IPS DF 6.9 (cell line): Measurements from ENCODE around the gene VMP1.
"Not testable (repeated sequence)": the region's sequence is repeated elsewhere in the genome, so short reads cannot be mapped to it uniquely, and the experiment has no call there.

ENCODE experiments used
- DNase-seq: peaks from one replicate; pipeline ENCODE4 v3.0.0-alpha.2; 2013; ENCODE audit warnings: low read depth, low spot score
- H3K27ac ChIP-seq: one replicate; pipeline ENCODE4 v1.5.1; 2013; ENCODE audit warnings: low read length, control low read depth
- H3K27me3 ChIP-seq: 2 replicates; pipeline ENCODE4 v1.6.1; 2013; ENCODE audit warnings: mild to moderate bottlenecking, low read length; ENCODE audit not compliant: control insufficient read depth, insufficient read depth
- H3K36me3 ChIP-seq: 2 replicates; pipeline ENCODE4 v1.6.1; 2013; ENCODE audit warnings: low read length; ENCODE audit not compliant: control insufficient read depth, insufficient read depth
- H3K4me1 ChIP-seq: 2 replicates; pipeline ENCODE4 v1.6.1; 2013; ENCODE audit warnings: low read length; ENCODE audit not compliant: control insufficient read depth, insufficient read depth
- H3K4me3 ChIP-seq: 2 replicates; pipeline ENCODE4 v1.5.1; 2013; ENCODE audit warnings: mild to moderate bottlenecking, low read length
- H3K9me3 ChIP-seq: 2 replicates; pipeline ENCODE4 v1.6.1; 2013; ENCODE audit warnings: low read length, inconsistent platforms; ENCODE audit not compliant: control insufficient read depth, insufficient read depth
- WGBS: extraction: QIAGEN DNeasy Blood & Tissue Kit; methylation state at CpG from one replicate; pipeline ENCODE4 v1.1.7; 2013; ENCODE audit warnings: mixed read lengths, missing lambda C conversion rate; ENCODE audit not compliant: insufficient read length, insufficient coverage; 5-methylcytosine and 5-hydroxymethylcytosine counted together

The VMP1 gene

GRCh38 chr17:59789849-59790248 lies 82.4 kb downstream of the VMP1 start:
- not testable (repeated sequence) for H3K4me3 ChIP-seq, H3K27me3 ChIP-seq, H3K27ac ChIP-seq, H3K4me1 ChIP-seq, DNase-seq, H3K36me3 ChIP-seq, H3K9me3 ChIP-seq
- WGBS = no CpG with 5 or more reads among the region's 8 CpGs

GRCh38 chr17:59790418-59790817 lies 83.0 kb downstream of the VMP1 start:
- WGBS = no CpG with 5 or more reads among the region's 6 CpGs
- not testable (repeated sequence) for H3K9me3 ChIP-seq, H3K27me3 ChIP-seq, H3K27ac ChIP-seq, H3K4me1 ChIP-seq, DNase-seq, H3K4me3 ChIP-seq, H3K36me3 ChIP-seq

- H3K36me3 ChIP-seq = no peaks in the 10 kb centered on the region
Observed at GRCh38 chr17:59790910-59791309, 83.5 kb downstream of the VMP1 start.

GRCh38 chr17:59791603-59792457 lies 84.4 kb downstream of the VMP1 start:
- Histone ChIP-seq H3K9me3 (no peaks in the 10 kb centered on the region), H3K27me3 (no peaks in the 10 kb centered on the region), H3K4me1 (no peaks in the 10 kb centered on the region), H3K36me3 (no peaks in the 10 kb centered on the region), H3K27ac (no peak overlapping the region), H3K4me3 (no peak overlapping the region)
- WGBS = no CpG with 5 or more reads among the region's 7 CpGs
- no peak for DNase-seq

More at GRCh38 chr17:59790910-59791309, 83.5 kb downstream of the VMP1 start:
- no peak overlapping the region for H3K27ac ChIP-seq
- WGBS = no CpG with 5 or more reads among the region's 4 CpGs
- H3K4me3 ChIP-seq = no peak overlapping the region
- no peak for DNase-seq
- H3K27me3 ChIP-seq = no peaks in the 10 kb centered on the region
- no peaks in the 10 kb centered on the region for H3K9me3 ChIP-seq
- no peaks in the 10 kb centered on the region; the same call in 1 of the 2 replicates for H3K4me1 ChIP-seq

GRCh38 chr17:59792458-59792823 lies 85.0 kb downstream of the VMP1 start:
- H3K36me3 ChIP-seq, H3K27me3 ChIP-seq, H3K4me1 ChIP-seq, DNase-seq, H3K4me3 ChIP-seq, H3K27ac ChIP-seq, H3K9me3 ChIP-seq: not testable (repeated sequence)
- WGBS = no CpG with 5 or more reads among the region's 10 CpGs

GRCh38 chr17:59793205-59793604 lies 85.8 kb downstream of the VMP1 start:
- Histone ChIP-seq H3K4me3 (no peak overlapping the region), H3K27ac (no peak overlapping the region), H3K27me3 (no peaks in the 10 kb centered on the region), H3K36me3 (no peaks in the 10 kb centered on the region), H3K9me3 (no peaks in the 10 kb centered on the region), H3K4me1 (no peaks in the 10 kb centered on the region)
- DNase-seq = no peak
- WGBS = no CpG with 5 or more reads among the region's 6 CpGs

- no peak overlapping the region for H3K27ac ChIP-seq
- no peaks in the 10 kb centered on the region for H3K36me3 ChIP-seq
- H3K4me3 ChIP-seq = no peak overlapping the region
- H3K4me1 ChIP-seq = no peaks in the 10 kb centered on the region
- H3K27me3 ChIP-seq = no peaks in the 10 kb centered on the region
- WGBS = no CpG with 5 or more reads among the region's 4 CpGs
- H3K9me3 ChIP-seq = no peaks in the 10 kb centered on the region
- DNase-seq = no peak
Observed at GRCh38 chr17:59796138-59796537, 88.7 kb downstream of the VMP1 start.

- no peaks in the 10 kb centered on the region for H3K4me1 ChIP-seq
- no peaks in the 10 kb centered on the region for H3K27me3 ChIP-seq
- no peak for DNase-seq
- no CpG with 5 or more reads among the region's 2 CpGs for WGBS
- H3K27ac ChIP-seq = no peak overlapping the region
- no peak overlapping the region for H3K4me3 ChIP-seq
- no peaks in the 10 kb centered on the region for H3K36me3 ChIP-seq
- H3K9me3 ChIP-seq = no peaks in the 10 kb centered on the region
Observed at GRCh38 chr17:59796785-59797205, 89.3 kb downstream of the VMP1 start.

- Histone ChIP-seq H3K27me3 (no peaks in the 10 kb centered on the region), H3K4me3 (no peak overlapping the region), H3K27ac (no peak overlapping the region), H3K4me1 (no peaks in the 10 kb centered on the region), H3K36me3 (no peaks in the 10 kb centered on the region), H3K9me3 (no peaks in the 10 kb centered on the region)
- no peak for DNase-seq
- WGBS = no CpG with 5 or more reads among the region's 4 CpGs
Observed at GRCh38 chr17:59798111-59798510, 90.7 kb downstream of the VMP1 start.

- Histone ChIP-seq H3K9me3 (no peaks in the 10 kb centered on the region), H3K27me3 (no peaks in the 10 kb centered on the region), H3K27ac (no peak overlapping the region), H3K4me1 (no peaks in the 10 kb centered on the region), H3K4me3 (no peak overlapping the region), H3K36me3 (no peaks in the 10 kb centered on the region)
- no CpG with 5 or more reads among the region's 6 CpGs for WGBS
- DNase-seq = no peak
Observed at GRCh38 chr17:59800530-59800942, 93.1 kb downstream of the VMP1 start.

GRCh38 chr17:59802160-59802559 lies 94.7 kb downstream of the VMP1 start:
- Histone ChIP-seq H3K4me3 (no peak overlapping the region), H3K27ac (no peak overlapping the region), H3K4me1 (no peaks in the 10 kb centered on the region), H3K27me3 (no peaks in the 10 kb centered on the region), H3K36me3 (no peaks in the 10 kb centered on the region), H3K9me3 (no peaks in the 10 kb centered on the region)
- WGBS = no CpG with 5 or more reads among the region's 5 CpGs
- no peak for DNase-seq
